Measurements from ENCODE around the gene CNP. TPM values are rescaled to one million over a fixed set of nuclear protein-coding genes. Genes with fewer than 3 reads are reported as not detected.
"Not testable (repeated sequence)": the region's sequence is repeated elsewhere in the genome, so short reads cannot be mapped to it uniquely, and the experiment has no call there.

CNP gene
- polyA plus RNA-seq (2014; cell fraction: cytosol; rRNA removed) = 65.2 and 68.4 TPM in 2 replicates
- polyA plus RNA-seq (2014; cell fraction: nucleus; rRNA removed) = 33.2 and 36.3 TPM in 2 replicates

- DNase-seq (ENCODE audit: low spot score) = peak; percentile 87
Measured at GRCh38 chr17:41966463-41967140, at the start of gene CNP. CNP (plus strand) TSS chr17:41966795; CDS start chr17:41966885, 90 bp downstream.

GRCh38 chr17:41917192-41917591, 49.4 kb upstream of the CNP start:
- no peak for DNase-seq (ENCODE audit: low spot score)

GRCh38 chr17:41917679-41918313, 48.8 kb upstream of the CNP start:
- DNase-seq (ENCODE audit: low spot score) = peak; percentile 66

- peak; percentile 99 for DNase-seq (ENCODE audit: low spot score)
Measured at GRCh38 chr17:41918314-41919164, 48.1 kb upstream of the CNP start, which contains the start of gene ACLY. ACLY (minus strand) TSS chr17:41918951; CDS start chr17:41913873, 5,078 bp downstream.

- DNase-seq (ENCODE audit: low spot score) = no peak
Measured at GRCh38 chr17:41919165-41919817, 47.3 kb upstream of the CNP start.

- no peak for DNase-seq (ENCODE audit: low spot score)
Measured at GRCh38 chr17:41919840-41920579, 46.6 kb upstream of the CNP start.

- DNase-seq (ENCODE audit: low spot score) = no peak
Measured at GRCh38 chr17:41920580-41920955, 46.0 kb upstream of the CNP start.

GRCh38 chr17:41925991-41926590, 40.5 kb upstream of the CNP start:
- no peak for DNase-seq (ENCODE audit: low spot score)

GRCh38 chr17:41928693-41929251, 37.8 kb upstream of the CNP start:
- DNase-seq (ENCODE audit: low spot score) = no peak

GRCh38 chr17:41930009-41930832, 36.4 kb upstream of the CNP start, which contains the start of gene ODAD4:
ODAD4 (plus strand) TSS chr17:41930617; CDS start chr17:41930724, 107 bp downstream.
- peak; percentile 97 for DNase-seq (ENCODE audit: low spot score)

- not testable (repeated sequence) for DNase-seq (ENCODE audit: low spot score)
Measured at GRCh38 chr17:41930833-41931156, 35.8 kb upstream of the CNP start.

- not testable (repeated sequence) for DNase-seq (ENCODE audit: low spot score)
Measured at GRCh38 chr17:41931715-41932114, 34.9 kb upstream of the CNP start.

GRCh38 chr17:41932816-41933389, 33.7 kb upstream of the CNP start:
- DNase-seq (ENCODE audit: low spot score) = no peak

GRCh38 chr17:41935641-41936040, 31.0 kb upstream of the CNP start:
- no peak for DNase-seq (ENCODE audit: low spot score)

- no peak for DNase-seq (ENCODE audit: low spot score)
Measured at GRCh38 chr17:41937970-41938954, 28.3 kb upstream of the CNP start.

- DNase-seq (ENCODE audit: low spot score) = no peak
Measured at GRCh38 chr17:41939044-41939692, 27.4 kb upstream of the CNP start.

GRCh38 chr17:41939693-41940090, 26.9 kb upstream of the CNP start:
- DNase-seq (ENCODE audit: low spot score) = no peak

Measured in SK-N-DZ (cell line).